Measurements from ENCODE around the gene CAMK2N1. TPM values are rescaled to one million over a fixed set of nuclear protein-coding genes. Genes with fewer than 3 reads are reported as not detected.
A peak's percentile ranks its signal among the peaks of the same experiment; 100 is the strongest.

The CAMK2N1 gene
- total RNA-seq, 4 donors from 2014 or later = 74.3 to 126 (median 85.9) TPM

GRCh38 chr1:20480951-20481617 lies 4.9 kb downstream of the CAMK2N1 start:
- peak; percentile 63 for DNase-seq
- intact Hi-C loops (cut with DNase I; ENCODE audit: low total_unique reads) (no loop called here), in situ Hi-C loops (cut with MboI; ENCODE audit: low pct_ligation_motif_present in 1 of 4, low pct_unique_long_range_greater_than_20kb in 1 of 4, low sequenced_read_pairs in 3 of 4) (no loop called here)
- H3K4me3 ChIP-seq = no peak overlapping the region
- H3K27me3 ChIP-seq = peaks cover 14% of the 10 kb centered on the region
- H3K27ac ChIP-seq = peak overlapping the region; percentile 86 to 94 (median 90)
- peak; percentile 22 for TF ChIP-seq POLR2A (IDR thresholded peaks at IDR 0.05)
- no peak for TF ChIP-seq POLR2AphosphoS5 (IDR thresholded peaks at IDR 0.05)
- TF ChIP-seq, protein P1, sequence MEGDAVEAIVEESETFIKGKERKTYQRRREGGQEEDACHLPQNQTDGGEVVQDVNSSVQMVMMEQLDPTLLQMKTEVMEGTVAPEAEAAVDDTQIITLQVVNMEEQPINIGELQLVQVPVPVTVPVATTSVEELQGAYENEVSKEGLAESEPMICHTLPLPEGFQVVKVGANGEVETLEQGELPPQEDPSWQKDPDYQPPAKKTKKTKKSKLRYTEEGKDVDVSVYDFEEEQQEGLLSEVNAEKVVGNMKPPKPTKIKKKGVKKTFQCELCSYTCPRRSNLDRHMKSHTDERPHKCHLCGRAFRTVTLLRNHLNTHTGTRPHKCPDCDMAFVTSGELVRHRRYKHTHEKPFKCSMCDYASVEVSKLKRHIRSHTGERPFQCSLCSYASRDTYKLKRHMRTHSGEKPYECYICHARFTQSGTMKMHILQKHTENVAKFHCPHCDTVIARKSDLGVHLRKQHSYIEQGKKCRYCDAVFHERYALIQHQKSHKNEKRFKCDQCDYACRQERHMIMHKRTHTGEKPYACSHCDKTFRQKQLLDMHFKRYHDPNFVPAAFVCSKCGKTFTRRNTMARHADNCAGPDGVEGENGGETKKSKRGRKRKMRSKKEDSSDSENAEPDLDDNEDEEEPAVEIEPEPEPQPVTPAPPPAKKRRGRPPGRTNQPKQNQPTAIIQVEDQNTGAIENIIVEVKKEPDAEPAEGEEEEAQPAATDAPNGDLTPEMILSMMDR (IDR thresholded peaks at IDR 0.05) = no peak
- TF ChIP-seq EP300 (IDR thresholded peaks at IDR 0.05; ENCODE audit: low read depth) = no peak
- WGBS, 2 donors (ENCODE audit: low coverage in 1 of 2) = 44% methylated on average over 7 of the region's 7 CpGs; no CpG with 5 or more reads in 1 of the 2 donors
- no peaks in the 10 kb centered on the region for H3K36me3 ChIP-seq
- no peaks in the 10 kb centered on the region for H3K9me3 ChIP-seq
- peaks cover 32 to 75% (median 68%) of the 10 kb centered on the region in 4 donors for H3K4me1 ChIP-seq

- intact Hi-C loops (cut with DNase I; ENCODE audit: low total_unique reads) = no loop called here
- Histone ChIP-seq H3K9me3 (no peaks in the 10 kb centered on the region), H3K27ac (peak overlapping the region; percentile 86 to 94 (median 90)), H3K4me3 (no peak overlapping the region), H3K4me1 (peaks cover 32 to 81% (median 75%) of the 10 kb centered on the region in 4 donors), H3K27me3 (peaks cover 15% of the 10 kb centered on the region), H3K36me3 (no peaks in the 10 kb centered on the region)
- TF ChIP-seq POLR2A (IDR thresholded peaks at IDR 0.05) (no peak), EP300 (IDR thresholded peaks at IDR 0.05; ENCODE audit: low read depth) (no peak), POLR2AphosphoS5 (IDR thresholded peaks at IDR 0.05) (no peak)
- TF ChIP-seq, protein P1 (IDR thresholded peaks at IDR 0.05) = no peak
- DNase-seq = peak; percentile 66
- WGBS, 2 donors (ENCODE audit: low coverage in 1 of 2) = 45 to 79% methylated on average over 2 to 10 of the region's 10 CpGs
- in situ Hi-C loops (cut with MboI; ENCODE audit: low pct_ligation_motif_present in 1 of 4, low pct_unique_long_range_greater_than_20kb in 1 of 4, low sequenced_read_pairs in 3 of 4) = no loop called here
These were observed 5.6 kb downstream of the CAMK2N1 start for GRCh38 chr1:20480243-20480944.

DNA sequence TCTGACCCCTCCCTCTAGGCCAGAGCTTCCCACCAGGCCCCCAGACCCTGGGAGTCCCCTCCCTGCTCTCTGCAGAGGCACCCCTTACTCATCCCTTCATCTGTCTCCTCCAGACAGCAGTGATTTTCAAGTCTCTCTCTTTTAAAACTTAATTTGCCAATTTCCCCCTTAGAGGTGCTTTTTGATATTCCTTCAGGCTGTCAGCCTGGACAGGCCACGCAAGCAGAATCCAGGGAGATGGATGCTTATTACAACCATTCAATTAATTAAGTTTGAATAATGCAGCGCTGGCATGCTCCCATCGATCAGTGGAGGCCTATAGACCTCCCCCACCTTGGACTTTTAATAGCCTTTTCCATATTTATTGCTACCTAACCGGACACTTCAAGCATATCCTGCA lies 6.2 kb downstream of the CAMK2N1 start:
- in situ Hi-C loops (cut with MboI; ENCODE audit: low pct_ligation_motif_present in 1 of 4, low pct_unique_long_range_greater_than_20kb in 1 of 4, low sequenced_read_pairs in 3 of 4) (no loop called here), intact Hi-C loops (cut with DNase I; ENCODE audit: low total_unique reads) (no loop called here)
- TF ChIP-seq POLR2AphosphoS5 (IDR thresholded peaks at IDR 0.05) (no peak), POLR2A (IDR thresholded peaks at IDR 0.05) (no peak), EP300 (IDR thresholded peaks at IDR 0.05; ENCODE audit: low read depth) (no peak)
- TF ChIP-seq, protein P1 (IDR thresholded peaks at IDR 0.05) = no peak
- Histone ChIP-seq H3K27me3 (peaks cover 15% of the 10 kb centered on the region), H3K36me3 (no peaks in the 10 kb centered on the region), H3K27ac (peak overlapping the region; percentile 86 to 94 (median 90)), H3K4me3 (no peak overlapping the region), H3K4me1 (peaks cover 35 to 87% (median 80%) of the 10 kb centered on the region in 4 donors), H3K9me3 (no peaks in the 10 kb centered on the region)
- WGBS, 2 donors (ENCODE audit: low coverage in 1 of 2) = 70 to 77% methylated on average over 4 of the region's 4 CpGs
- DNase-seq = no peak

- in situ Hi-C loops (cut with MboI; ENCODE audit: low pct_ligation_motif_present in 1 of 4, low pct_unique_long_range_greater_than_20kb in 1 of 4, low sequenced_read_pairs in 3 of 4) (no loop called here), intact Hi-C loops (cut with DNase I; ENCODE audit: low total_unique reads) (no loop called here)
- peak overlapping the region; percentile 79 to 92 (median 86) for H3K27ac ChIP-seq
- peaks cover 7% of the 10 kb centered on the region for H3K27me3 ChIP-seq
- H3K36me3 ChIP-seq = no peaks in the 10 kb centered on the region
- TF ChIP-seq EP300 (IDR thresholded peaks at IDR 0.05; ENCODE audit: low read depth) = no peak
- TF ChIP-seq, protein P1 (IDR thresholded peaks at IDR 0.05) = no peak
- no peak for TF ChIP-seq POLR2AphosphoS5 (IDR thresholded peaks at IDR 0.05)
- no peak for TF ChIP-seq POLR2A (IDR thresholded peaks at IDR 0.05)
- H3K4me1 ChIP-seq = peaks cover 32 to 97% (median 86%) of the 10 kb centered on the region in 4 donors
- WGBS, 2 donors (ENCODE audit: low coverage in 1 of 2) = 27 to 54% methylated on average over 3 to 5 of the region's 5 CpGs
- no peak for DNase-seq
- H3K9me3 ChIP-seq = no peaks in the 10 kb centered on the region
- H3K4me3 ChIP-seq = no peak overlapping the region
These were observed 7.9 kb downstream of the CAMK2N1 start for GRCh38 chr1:20478057-20478635.

All from transverse colon (tissue), 4 donors.